Measurements from ENCODE around the gene GH1. TPM values are rescaled to one million over a fixed set of nuclear protein-coding genes. Genes with fewer than 3 reads are reported as not detected.

The GH1 gene
- polyA plus RNA-seq, 1 of the 3 experiments (the other 2 are of a cell fraction) = not detected

- Histone ChIP-seq H3K4me2 (no peak overlapping the region), H3K27me3 (ENCODE audit: insufficient read depth) (no peaks in the 10 kb centered on the region), H3F3A (replicated peaks; ENCODE audit: insufficient read depth) (no peaks in the 10 kb centered on the region), H3K36me3 (replicated peaks in 1 of 2; ENCODE audit: control insufficient read depth in 1 of 2, insufficient read depth in 2 of 2, low read length in 1 of 2) (no peaks in the 10 kb centered on the region), H3K9me3 (no peaks in the 10 kb centered on the region), H3K79me2 (ENCODE audit: insufficient read depth) (no peaks in the 10 kb centered on the region), H3K9ac (no peak overlapping the region), H3K27ac (ENCODE audit: low read depth in 2 of 2, low read length in 1 of 2) (no peak overlapping the region), H4K20me1 (ENCODE audit: insufficient read depth) (no peaks in the 10 kb centered on the region), H3K4me3 (ENCODE audit: low read depth in 2 of 2, low read length in 1 of 2) (no peak overlapping the region), H3K9me2 (no peaks in the 10 kb centered on the region), H3K4me1 (ENCODE audit: control insufficient read depth in 1 of 2, insufficient read depth in 2 of 2, low read depth in 1 of 2, low read length in 1 of 2) (no peaks in the 10 kb centered on the region), H2AFZ (ENCODE audit: low read depth) (no peak overlapping the region)
- 87% methylated on average over 7 of the region's 7 CpGs for whole genome bisulfite sequencing (ENCODE audit: low lambda C conversion rate)
- ChIA-PET CTCF (interaction anchor here (1.8 to 7.9 kb wide), 3 partner anchors 10 to 41 kb away, joined by 8 to 69 read pairs (median 9); no protein-coding TSS in a partner anchor), POLR2A (no interaction called here)
- no peak for DNase-seq
- TF ChIP-seq MEF2A (IDR thresholded peaks at IDR 0.05; ENCODE audit: borderline replicate concordance, low read depth) (no peak), RFX5 (IDR thresholded peaks at IDR 0.05; ENCODE audit: low read length) (no peak), CTCF (IDR thresholded peaks at IDR 0.05) (no peak), TEAD4 (IDR thresholded peaks at IDR 0.05; ENCODE audit: borderline replicate concordance, insufficient read depth) (no peak), GABPA (IDR thresholded peaks at IDR 0.05; ENCODE audit: low read depth) (no peak), SIN3A (IDR thresholded peaks at IDR 0.05; ENCODE audit: borderline replicate concordance, low read depth, low read length) (no peak), RXRA (IDR thresholded peaks at IDR 0.05; ENCODE audit: borderline replicate concordance, low read depth) (no peak), TAF1 (IDR thresholded peaks at IDR 0.05; ENCODE audit: borderline replicate concordance, low read depth, low read length) (no peak), POLR2AphosphoS5 (IDR thresholded peaks at IDR 0.05; ENCODE audit: low read depth, low read length) (no peak), ZBTB33 (IDR thresholded peaks at IDR 0.05; ENCODE audit: borderline replicate concordance, low read depth) (no peak), FOXM1 (IDR thresholded peaks at IDR 0.05; ENCODE audit: low read depth) (no peak), RCOR1 (IDR thresholded peaks at IDR 0.05; ENCODE audit: low read length) (no peak), EZH2phosphoT487 (IDR thresholded peaks at IDR 0.05; ENCODE audit: borderline replicate concordance, low read depth) (no peak), PBX3 (IDR thresholded peaks at IDR 0.05) (no peak), JUND (IDR thresholded peaks at IDR 0.05) (no peak), GATA2 (CRISPR knock-in tag; IDR thresholded peaks at IDR 0.05) (no peak), NFIC (IDR thresholded peaks at IDR 0.05; ENCODE audit: borderline replicate concordance) (no peak), RAD21 (IDR thresholded peaks at IDR 0.05; ENCODE audit: low read length) (no peak)
These were observed 41.8 kb upstream of the GH1 start for GRCh38 chr17:63960430-63960829.

Data from SK-N-SH (cell line).